T follicular helper cell (primary cell): Measurements from ENCODE around the gene FAM149A.

Experiments used
- DNase-seq: peaks from one replicate; pipeline ENCODE4 v3.0.0-alpha.2; 2020; ENCODE audit warnings: low read depth

Gene FAM149A

GRCh38 chr4:186202490-186203140 lies 98.1 kb downstream of the FAM149A start:
- DNase-seq: no peak

DNA sequence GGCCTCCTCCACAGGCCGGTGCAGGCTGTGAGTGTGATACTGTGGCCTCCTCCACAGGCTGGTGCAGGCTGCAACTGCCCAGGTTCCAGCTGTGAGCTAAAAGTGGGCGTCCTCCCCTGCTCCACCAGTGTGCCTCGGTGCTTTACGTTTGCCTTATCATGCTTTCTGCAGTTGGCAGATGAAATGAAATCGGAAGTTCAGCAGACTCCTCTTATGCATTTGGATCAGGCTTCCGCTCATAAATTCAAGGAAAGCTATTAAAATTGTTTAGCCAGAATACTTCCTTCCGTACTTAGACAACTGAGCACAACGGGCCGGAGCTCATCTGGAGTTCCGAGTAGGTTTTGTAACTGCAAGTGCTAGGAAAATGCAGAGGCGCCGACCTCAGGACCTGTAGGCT lies 98.9 kb downstream of the FAM149A start:
- DNase-seq: no peak

DNA sequence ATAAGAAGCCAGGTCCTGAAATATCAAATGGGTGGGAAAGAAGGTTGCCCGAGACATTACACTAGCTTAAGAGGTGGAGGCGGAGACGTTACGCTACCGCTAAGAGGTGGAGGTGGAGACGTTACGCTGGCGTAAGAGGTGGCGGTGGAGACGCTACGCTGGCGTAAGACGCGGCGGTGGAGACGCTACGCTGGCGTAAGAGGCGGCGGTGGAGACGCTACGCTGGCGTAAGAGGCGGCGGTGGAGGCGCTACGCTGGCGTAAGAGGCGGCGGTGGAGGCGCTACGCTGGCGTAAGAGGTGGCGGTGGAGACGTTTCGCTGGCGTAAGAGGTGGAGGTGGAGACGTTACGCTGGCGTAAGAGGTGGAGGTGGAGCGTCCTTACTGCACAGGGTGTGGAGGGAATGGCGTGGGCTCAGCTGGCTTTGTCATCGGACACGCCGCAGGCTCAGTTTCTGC lies 99.6 kb downstream of the FAM149A start:
- no peak for DNase-seq

DNA sequence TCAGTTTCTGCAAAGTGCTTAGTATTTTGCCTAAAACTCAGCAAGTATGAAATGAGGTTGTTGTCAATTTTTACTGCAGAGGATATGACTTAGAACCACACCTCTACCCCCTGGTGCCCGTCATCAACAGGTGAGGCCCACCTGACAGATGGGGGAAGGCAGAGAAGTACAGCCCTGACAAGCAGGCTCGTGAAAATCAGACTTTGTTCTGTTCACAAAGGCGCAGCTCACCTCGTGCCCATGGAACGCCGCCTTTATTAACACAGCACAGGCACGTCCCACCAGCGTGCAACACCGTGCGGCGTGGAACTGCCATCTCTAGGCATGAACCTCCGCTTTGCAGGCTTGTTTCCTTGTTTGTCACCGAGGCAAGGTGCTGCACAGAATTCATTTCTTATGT lies 100.2 kb downstream of the FAM149A start:
- DNase-seq: no peak

DNA sequence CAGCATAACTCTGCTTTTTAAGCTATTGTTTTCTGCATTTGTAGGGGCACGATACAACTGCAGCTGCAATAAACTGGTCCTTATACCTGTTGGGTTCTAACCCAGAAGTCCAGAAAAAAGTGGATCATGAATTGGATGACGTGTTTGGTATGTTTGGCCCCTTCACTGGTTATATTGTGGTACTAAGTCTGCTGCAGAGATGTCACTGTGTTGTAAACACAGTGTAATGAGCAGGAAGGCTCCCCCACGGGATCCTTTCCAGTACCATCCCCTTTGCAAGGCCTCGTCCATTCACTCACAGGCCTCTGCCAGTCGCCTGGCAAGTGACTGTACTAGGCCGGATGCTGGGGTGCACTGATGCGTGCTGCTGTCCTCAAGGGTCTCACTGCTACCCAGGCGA lies 100.7 kb downstream of the FAM149A start:
- no peak for DNase-seq

DNA sequence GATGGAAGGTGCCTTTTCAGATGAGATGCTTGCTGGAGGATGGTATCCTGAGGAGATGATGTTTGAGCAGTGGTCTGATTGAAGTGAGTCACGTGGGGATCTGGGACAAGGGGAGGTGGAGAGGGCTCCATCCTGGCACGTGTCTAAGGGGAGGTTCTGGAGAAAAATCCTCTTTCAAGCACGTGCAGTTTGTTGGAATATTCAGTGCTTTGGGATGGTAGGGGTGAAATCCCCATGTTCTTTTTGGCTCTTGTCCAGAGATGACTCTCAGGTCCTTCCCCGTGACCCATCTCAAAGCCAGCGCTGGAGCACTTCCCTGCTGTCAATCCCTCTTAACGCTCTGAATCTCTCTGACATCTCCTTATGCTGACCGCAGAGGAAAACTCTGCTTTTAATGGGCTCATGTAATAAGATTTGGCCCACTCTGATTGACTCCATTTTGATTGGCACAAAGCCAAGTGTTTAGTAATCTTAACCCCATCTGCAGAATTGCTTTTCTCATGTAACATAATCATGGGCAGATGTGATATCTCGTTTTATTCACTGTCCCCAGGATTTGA lies 112.0 kb downstream of the FAM149A start:
- DNase-seq: no peak

- no peak for DNase-seq
Measured at GRCh38 chr4:186217733-186218293, 113.3 kb downstream of the FAM149A start.

GRCh38 chr4:186221624-186222023 lies 117.1 kb downstream of the FAM149A start:
- no peak for DNase-seq
